Activated CD4-positive, alpha-beta T cell treated with anti-CD3 and anti-CD28 coated beads, Interleukin-2, amount 50 U/mL, for 16 hours (primary cell): ENCODE data around the gene PPP1R13B.

Source experiments
- DNase-seq: peaks from one replicate; pipeline ENCODE4 v3.0.0-alpha.2; 2020

Gene PPP1R13B

GRCh38 chr14:103773521-103773920 is 73.9 kb downstream of the PPP1R13B start:
- no peak for DNase-seq

- no peak for DNase-seq
These were observed 75.2 kb downstream of the PPP1R13B start for GRCh38 chr14:103772078-103772712.

- no peak for DNase-seq
These were observed 76.5 kb downstream of the PPP1R13B start for GRCh38 chr14:103770902-103771301.

- DNase-seq = no peak
These were observed 76.9 kb downstream of the PPP1R13B start for GRCh38 chr14:103770500-103770899.

- no peak for DNase-seq
These were observed 80.0 kb downstream of the PPP1R13B start for GRCh38 chr14:103767336-103767894.

- DNase-seq = no peak
These were observed 81.8 kb downstream of the PPP1R13B start for GRCh38 chr14:103765526-103765925.

GRCh38 chr14:103763730-103764488 is 83.5 kb downstream of the PPP1R13B start:
- peak; percentile 27 for DNase-seq

- DNase-seq = no peak
These were observed 84.8 kb downstream of the PPP1R13B start for GRCh38 chr14:103762541-103762940.

GRCh38 chr14:103762036-103762435 is 85.3 kb downstream of the PPP1R13B start:
- DNase-seq = no peak

- no peak for DNase-seq
These were observed 89.2 kb downstream of the PPP1R13B start for GRCh38 chr14:103758059-103758776.

GRCh38 chr14:103755060-103755459 is 92.3 kb downstream of the PPP1R13B start:
- DNase-seq = no peak

- DNase-seq = no peak
These were observed 93.6 kb downstream of the PPP1R13B start for GRCh38 chr14:103753774-103754173.

- DNase-seq = no peak
These were observed 97.5 kb downstream of the PPP1R13B start for GRCh38 chr14:103749860-103750259.

GRCh38 chr14:103749452-103749851 is 97.9 kb downstream of the PPP1R13B start:
- DNase-seq = no peak

GRCh38 chr14:103748534-103748857 is 98.9 kb downstream of the PPP1R13B start:
- DNase-seq = peak; percentile 59

GRCh38 chr14:103746701-103747100 is 100.7 kb downstream of the PPP1R13B start:
- DNase-seq = no peak

- no peak for DNase-seq
These were observed 102.0 kb downstream of the PPP1R13B start for GRCh38 chr14:103745424-103745823.

- DNase-seq = no peak
These were observed 102.6 kb downstream of the PPP1R13B start for GRCh38 chr14:103744621-103745395.

GRCh38 chr14:103743691-103744090 is 103.7 kb downstream of the PPP1R13B start:
- no peak for DNase-seq

- no peak for DNase-seq
These were observed 104.7 kb downstream of the PPP1R13B start for GRCh38 chr14:103742499-103743255.

- DNase-seq = no peak
These were observed 105.5 kb downstream of the PPP1R13B start for GRCh38 chr14:103741876-103742275.
